Measurements from ENCODE around the gene DOLPP1.

DNA sequence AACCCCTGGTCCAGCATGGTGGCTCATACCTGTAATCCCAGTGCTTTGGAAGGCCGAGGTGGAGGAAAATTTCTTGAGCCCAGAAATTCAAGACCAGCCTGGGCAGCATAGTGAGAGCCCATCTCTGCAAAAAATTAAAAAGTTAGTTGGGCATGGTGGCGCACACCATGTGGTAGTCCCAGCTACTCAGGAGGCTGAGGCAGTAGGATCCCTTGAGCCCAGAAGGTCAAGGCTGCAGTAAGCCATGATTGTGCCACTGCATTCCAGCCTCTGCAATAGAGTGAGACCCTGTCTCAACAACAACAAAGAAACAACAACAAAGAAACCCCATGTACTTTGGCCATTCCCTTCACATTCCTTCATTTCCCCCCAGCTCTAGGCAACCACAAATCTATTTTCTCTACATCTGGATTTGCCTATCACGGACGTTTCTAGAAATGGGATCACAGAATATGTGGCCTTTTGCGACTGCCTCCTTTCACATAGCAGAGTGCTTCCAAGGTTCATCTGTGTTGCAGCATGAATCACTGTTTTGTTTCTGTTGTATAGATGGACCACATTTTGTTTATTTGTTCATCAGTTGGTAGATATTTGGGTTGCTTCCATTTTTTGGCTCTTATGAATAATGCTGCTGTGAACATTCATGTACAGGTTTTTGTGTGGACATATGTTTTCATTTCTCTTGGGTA is 26.6 kb upstream of the DOLPP1 start:
- TF ChIP-seq SP1 (IDR thresholded peaks at IDR 0.05; ENCODE audit: low read depth, low read length) (no peak), RFX5 (IDR thresholded peaks at IDR 0.05; ENCODE audit: borderline replicate concordance, low read depth, low read length) (no peak), MAFK (IDR thresholded peaks at IDR 0.05; ENCODE audit: low read depth, low read length) (no peak), JUND (IDR thresholded peaks at IDR 0.05; ENCODE audit: low read length) (no peak), CTCF (IDR thresholded peaks at IDR 0.05; ENCODE audit: control extremely low read depth in 1 of 3, insufficient read depth in 1 of 3, low read depth in 1 of 3, low read length in 3 of 3) (no peak), TAF1 (IDR thresholded peaks at IDR 0.05; ENCODE audit: low read depth, low read length) (no peak), EZH2 (IDR thresholded peaks at IDR 0.05; ENCODE audit: low read depth, low read length, severe bottlenecking) (no peak), FOSL1 (IDR thresholded peaks at IDR 0.05; ENCODE audit: insufficient read depth, low read depth, low read length) (no peak), E2F6 (IDR thresholded peaks at IDR 0.05) (no peak), KDM1A (IDR thresholded peaks at IDR 0.05; ENCODE audit: borderline replicate concordance, low read length) (no peak), POLR2AphosphoS5 (IDR thresholded peaks at IDR 0.05; ENCODE audit: low read depth, low read length) (no peak), RBBP5 (IDR thresholded peaks at IDR 0.05; ENCODE audit: borderline replicate concordance, low read depth, low read length) (no peak), RAD21 (IDR thresholded peaks at IDR 0.05 in 1 of 2, conservative IDR thresholded peaks at IDR 0.05 in 1 of 2; ENCODE audit: low read depth in 2 of 2, low read length in 2 of 2) (no peak)

Data from H1 (cell line).